AG08396 (cell line): Measurements from ENCODE around the gene ROBO2.

Experiments
- DNase-seq: peaks from one replicate; pipeline ENCODE4 v3.0.0; 2012; ENCODE audit warnings: low spot score, mixed read lengths

The ROBO2 gene

GRCh38 chr3:77513542-77513941 is 473.6 kb downstream of the ROBO2 start:
- DNase-seq: no peak

GRCh38 chr3:77514766-77515165 is 474.9 kb downstream of the ROBO2 start:
- DNase-seq: no peak

GRCh38 chr3:77524463-77524862 is 484.6 kb downstream of the ROBO2 start:
- no peak for DNase-seq

- DNase-seq: no peak
Measured at GRCh38 chr3:77524946-77525682, 485.2 kb downstream of the ROBO2 start.

GRCh38 chr3:77526573-77527113 is 486.7 kb downstream of the ROBO2 start:
- no peak for DNase-seq

- no peak for DNase-seq
Measured at GRCh38 chr3:77529522-77529921, 489.6 kb downstream of the ROBO2 start.

GRCh38 chr3:77530870-77531269 is 491.0 kb downstream of the ROBO2 start:
- DNase-seq: peak; percentile 41

GRCh38 chr3:77535116-77535515 is 495.2 kb downstream of the ROBO2 start:
- DNase-seq: no peak

- no peak for DNase-seq
Measured at GRCh38 chr3:77536038-77536775, 496.3 kb downstream of the ROBO2 start.

- DNase-seq: no peak
Measured at GRCh38 chr3:77539014-77539413, 499.1 kb downstream of the ROBO2 start.

- no peak for DNase-seq
Measured at GRCh38 chr3:77539677-77540076, 499.8 kb downstream of the ROBO2 start.

- no peak for DNase-seq
Measured at GRCh38 chr3:77541203-77541922, 501.5 kb downstream of the ROBO2 start.

GRCh38 chr3:77546246-77546645 is 506.3 kb downstream of the ROBO2 start:
- DNase-seq: no peak

- no peak for DNase-seq
Measured at GRCh38 chr3:77549034-77549433, 509.1 kb downstream of the ROBO2 start.

GRCh38 chr3:77553240-77553639 is 513.3 kb downstream of the ROBO2 start:
- DNase-seq: no peak

GRCh38 chr3:77562089-77562488 is 522.2 kb downstream of the ROBO2 start:
- no peak for DNase-seq

- DNase-seq: no peak
Measured at GRCh38 chr3:77563012-77563411, 523.1 kb downstream of the ROBO2 start.

GRCh38 chr3:77566055-77566454 is 526.2 kb downstream of the ROBO2 start:
- no peak for DNase-seq

- no peak for DNase-seq
Measured at GRCh38 chr3:77571971-77572715, 532.2 kb downstream of the ROBO2 start.

GRCh38 chr3:77577264-77577663 is 537.4 kb downstream of the ROBO2 start:
- no peak for DNase-seq

- no peak for DNase-seq
Measured at GRCh38 chr3:77586216-77586615, 546.3 kb downstream of the ROBO2 start.

GRCh38 chr3:77588863-77589262 is 549.0 kb downstream of the ROBO2 start:
- no peak for DNase-seq
